Head of caudate nucleus (tissue), 42 donors: ENCODE results near the gene ANLN.
A peak's percentile ranks its signal among the peaks of the same experiment; 100 is the strongest.
"Not testable (repeated sequence)": the region's sequence is repeated elsewhere in the genome, so short reads cannot be mapped to it uniquely, and the experiment has no call there.

Source experiments
- DNase-seq, 42 donors: peaks; one replicate each; pipeline versions ENCODE4 v3.0.0 to v3.0.0-alpha.2; 2020 to 2021; ENCODE audit warnings: mixed read lengths in 7 of 42
- intact Hi-C: fragments of 100-400 bp; cut with DNase I; formaldehyde crosslinking; loops from one replicate; pipeline ENCODE4 v1.15.0; 2022

ANLN gene

GRCh38 chr7:36370046-36370445, 19.6 kb upstream of the ANLN start:
- intact Hi-C loops, result no loop called here

GRCh38 chr7:36372156-36372555, 17.5 kb upstream of the ANLN start:
- intact Hi-C loops, result no loop called here

More at GRCh38 chr7:36370046-36370445, 19.6 kb upstream of the ANLN start:
- peak in 9 of 42 donors; percentile 14 to 48 (median 37) for DNase-seq

GRCh38 chr7:36378555-36378954, 11.1 kb upstream of the ANLN start:
- intact Hi-C loops, DNase-seq: not testable (repeated sequence)

More at GRCh38 chr7:36372156-36372555, 17.5 kb upstream of the ANLN start:
- DNase-seq, result no peak

GRCh38 chr7:36379831-36380504, 9.7 kb upstream of the ANLN start:
- intact Hi-C loops, result no loop called here
- no peak for DNase-seq

- no peak for DNase-seq
- intact Hi-C loops, result no loop called here
These were observed 8.6 kb upstream of the ANLN start for GRCh38 chr7:36381056-36381455.

- intact Hi-C loops, DNase-seq: not testable (repeated sequence)
These were observed 6.4 kb upstream of the ANLN start for GRCh38 chr7:36383284-36383683.

- DNase-seq, intact Hi-C loops: not testable (repeated sequence)
These were observed 4.0 kb upstream of the ANLN start for GRCh38 chr7:36385646-36386045.

GRCh38 chr7:36387435-36388231, 2.0 kb upstream of the ANLN start:
- no peak for DNase-seq
- intact Hi-C loops, result loop anchor here (2.0 kb wide), 1 partner anchor 21 kb away; a partner anchor contains a TSS

- DNase-seq, result no peak
- intact Hi-C loops, result loop anchor here (2.0 kb wide), 1 partner anchor 22 kb away; a partner anchor contains a TSS
These were observed 1.2 kb upstream of the ANLN start for GRCh38 chr7:36388423-36388822.

GRCh38 chr7:36390199-36391090, 783 bp downstream of the ANLN start:
- intact Hi-C loops, result no loop called here
- DNase-seq, result peak in 30 of 42 donors; percentile 13 to 67 (median 36)

- intact Hi-C loops, result no loop called here
- DNase-seq, result no peak
These were observed 2.0 kb downstream of the ANLN start for GRCh38 chr7:36391436-36392198.

- intact Hi-C loops, result no loop called here
- no peak for DNase-seq
These were observed 4.2 kb downstream of the ANLN start for GRCh38 chr7:36393826-36394225.

GRCh38 chr7:36395171-36395894, 5.7 kb downstream of the ANLN start:
- DNase-seq, result no peak
- intact Hi-C loops, result no loop called here

- DNase-seq, result no peak
These were observed 6.5 kb downstream of the ANLN start for GRCh38 chr7:36396150-36396549.

GRCh38 chr7:36400036-36400435, 10.4 kb downstream of the ANLN start:
- intact Hi-C loops, result no loop called here
- no peak for DNase-seq

More at GRCh38 chr7:36396150-36396549, 6.5 kb downstream of the ANLN start:
- intact Hi-C loops, result no loop called here

- no peak for DNase-seq
- intact Hi-C loops, result no loop called here
These were observed 10.9 kb downstream of the ANLN start for GRCh38 chr7:36400606-36401005.

- DNase-seq, result no peak
- intact Hi-C loops, result no loop called here
These were observed 13.8 kb downstream of the ANLN start for GRCh38 chr7:36403452-36403851.
